ENCODE data around the gene PRRG3.

Gene PRRG3

GRCh38 chrX:151710457-151710856, 15.2 kb downstream of the PRRG3 start:
- no peak for DNase-seq

- no peak for DNase-seq
Measured at GRCh38 chrX:151711154-151711553, 15.9 kb downstream of the PRRG3 start.

- peak; percentile 1 for DNase-seq
Measured at GRCh38 chrX:151711787-151712186, 16.5 kb downstream of the PRRG3 start.

- no peak for DNase-seq
Measured at GRCh38 chrX:151712253-151712652, 17.0 kb downstream of the PRRG3 start.

DNA sequence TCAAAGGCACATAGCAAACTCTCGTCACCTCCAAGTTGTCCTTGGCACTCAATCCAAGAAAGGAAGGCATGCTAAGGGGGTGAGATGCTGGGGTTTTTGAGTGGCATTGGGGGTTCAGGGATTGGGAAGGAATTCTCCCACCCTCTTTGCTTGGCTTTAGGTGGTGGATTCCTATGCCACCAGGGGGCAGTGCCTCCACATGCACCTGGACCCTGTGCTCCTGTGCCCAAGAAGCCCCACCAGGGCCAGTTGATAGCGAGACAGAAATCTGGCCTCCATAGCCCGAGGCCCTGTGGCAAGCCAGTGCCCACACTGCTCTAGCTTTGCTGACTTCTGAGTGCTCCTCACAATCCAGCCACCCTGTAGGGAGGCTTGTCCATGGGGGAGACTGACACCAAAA, 18.6 kb downstream of the PRRG3 start:
- no peak for DNase-seq

DNA sequence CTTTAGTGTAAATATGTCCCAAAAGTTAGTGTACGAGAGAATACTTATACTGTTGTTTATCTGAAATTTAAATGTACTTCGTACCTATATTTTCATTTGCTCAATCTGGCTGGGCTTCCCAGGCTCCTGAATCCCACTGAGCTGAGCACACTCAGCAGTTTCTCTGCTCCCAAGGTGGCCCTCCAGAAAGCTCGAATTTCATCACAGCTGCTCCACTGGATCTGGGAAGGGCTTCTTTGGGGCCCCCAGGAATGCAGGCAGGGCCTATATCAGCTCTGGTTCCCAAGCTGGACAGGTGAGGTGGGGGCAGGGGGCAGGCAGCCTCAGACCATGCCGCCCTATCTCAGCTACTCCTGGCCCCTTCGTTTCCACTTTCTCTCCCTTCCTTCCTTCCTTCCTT, 19.1 kb downstream of the PRRG3 start:
- DNase-seq, result no peak

- DNase-seq, result no peak
Measured at GRCh38 chrX:151715752-151716151, 20.5 kb downstream of the PRRG3 start, which contains the start of gene FATE1. FATE1 (plus strand) TSS chrX:151716035; CDS start chrX:151716120, 85 bp downstream.

DNA sequence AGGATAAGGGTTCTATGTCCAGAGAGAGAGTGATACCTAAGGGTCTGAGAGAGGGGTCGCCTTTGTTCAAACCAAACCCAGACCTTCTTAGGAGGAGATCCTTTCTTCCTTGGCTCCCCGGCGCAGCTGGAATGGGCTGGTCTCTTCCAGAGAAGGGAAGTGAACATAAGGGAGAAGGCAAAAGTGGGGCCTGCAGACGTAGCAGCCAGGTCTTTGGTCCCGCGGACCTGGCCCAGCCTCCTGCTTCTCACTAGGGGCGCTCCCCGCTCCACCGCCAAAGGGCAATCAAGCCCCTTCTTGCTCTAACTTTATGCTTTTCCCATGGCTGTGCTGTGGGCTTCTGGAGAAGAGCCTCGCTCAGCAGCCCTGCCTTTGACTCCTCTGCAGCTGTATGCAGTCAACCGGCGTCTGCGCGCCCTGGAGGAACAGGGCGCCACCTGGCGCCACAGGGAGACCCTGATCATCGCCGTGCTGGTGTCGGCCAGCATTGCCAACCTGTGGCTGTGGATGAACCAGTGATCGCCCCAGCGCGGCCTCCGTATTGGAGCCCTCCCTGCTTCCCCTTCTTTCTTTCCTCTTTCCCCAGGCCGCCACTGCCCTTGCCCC, 27.1 kb downstream of the PRRG3 start:
- DNase-seq, result no peak

DNA sequence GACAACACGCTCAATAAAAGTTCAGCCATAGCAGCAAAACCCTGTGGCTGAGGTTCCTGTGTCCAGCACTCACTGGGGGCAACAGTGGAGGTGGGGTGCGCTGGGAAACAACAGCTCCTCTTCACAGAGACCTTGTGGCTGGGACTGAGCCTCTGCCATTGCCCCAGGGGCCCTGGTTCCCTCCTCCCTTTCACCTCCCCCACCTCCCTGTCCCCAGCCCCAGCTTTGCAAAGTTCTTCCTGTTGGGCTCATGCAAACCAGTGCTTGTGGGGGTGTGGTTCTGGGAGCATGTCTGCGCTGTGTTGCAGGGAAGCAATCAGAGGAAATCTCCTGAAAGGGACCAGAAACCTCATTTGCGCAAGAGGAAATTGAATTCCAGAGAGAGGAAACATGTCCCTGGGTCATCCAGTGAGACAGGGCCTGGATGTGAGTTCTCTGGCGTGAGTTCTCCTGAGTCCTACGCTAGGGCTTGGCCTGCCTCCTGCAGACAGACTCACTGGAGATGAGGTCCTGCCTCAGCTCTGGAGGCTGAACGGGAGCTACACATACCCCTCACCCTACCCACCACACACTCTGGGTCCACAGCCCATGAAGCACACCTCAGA, 28.0 kb downstream of the PRRG3 start:
- DNase-seq, result no peak

GRCh38 chrX:151724563-151725337, 29.5 kb downstream of the PRRG3 start:
- DNase-seq, result no peak

GRCh38 chrX:151725338-151725614, 30.0 kb downstream of the PRRG3 start:
- DNase-seq, result no peak

DNA sequence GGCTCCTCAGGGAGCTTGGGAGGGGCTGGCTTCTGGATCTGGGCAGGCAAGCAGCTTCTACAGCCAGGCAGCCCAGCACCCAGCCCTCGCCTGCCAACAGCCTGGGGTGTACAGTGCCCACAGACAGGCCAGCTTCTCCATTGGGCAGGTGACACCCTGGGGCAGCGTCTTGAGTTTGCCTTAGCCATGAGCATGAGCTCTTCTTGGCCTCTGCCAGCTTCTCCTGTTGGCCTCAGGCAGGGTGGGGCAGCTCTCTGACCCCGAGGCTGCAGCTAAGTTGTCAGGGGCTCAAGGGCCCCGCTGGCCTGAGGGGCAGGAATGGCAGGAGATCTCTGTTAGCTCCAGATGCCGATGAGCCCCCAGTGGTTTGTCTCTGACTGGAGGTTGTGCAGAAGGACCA, 31.5 kb downstream of the PRRG3 start:
- no peak for DNase-seq

- DNase-seq, result no peak
Measured at GRCh38 chrX:151727346-151727745, 32.1 kb downstream of the PRRG3 start.

GRCh38 chrX:151729056-151729725, 33.9 kb downstream of the PRRG3 start:
- DNase-seq, result no peak

- no peak for DNase-seq
Measured at GRCh38 chrX:151734446-151734845, 39.2 kb downstream of the PRRG3 start, which contains the start of gene CNGA2. CNGA2 (plus strand) TSS chrX:151734746; CDS start chrX:151738484, 3,738 bp downstream.

GRCh38 chrX:151735219-151735618, 40.0 kb downstream of the PRRG3 start:
- DNase-seq, result no peak

DNA sequence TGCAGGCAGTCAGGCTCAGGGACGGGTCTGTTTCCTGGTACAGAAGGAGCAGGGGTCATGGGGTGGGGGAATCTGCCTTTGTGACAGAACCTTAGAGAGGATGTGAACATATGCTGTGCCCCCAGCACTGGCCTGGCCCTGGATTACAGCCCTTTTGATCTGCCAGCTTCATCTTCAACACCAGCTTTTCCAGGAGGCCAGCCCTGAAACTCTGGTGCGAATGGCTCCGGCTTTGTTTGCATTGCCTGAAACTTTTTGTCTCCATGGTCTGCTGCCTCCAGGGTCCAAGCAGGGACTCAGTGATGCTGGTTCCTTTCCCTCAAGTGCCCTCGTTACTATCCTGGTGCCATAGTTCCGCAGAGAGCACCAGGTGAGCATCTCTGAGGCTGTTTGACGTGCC, 41.4 kb downstream of the PRRG3 start:
- DNase-seq, result no peak

DNA sequence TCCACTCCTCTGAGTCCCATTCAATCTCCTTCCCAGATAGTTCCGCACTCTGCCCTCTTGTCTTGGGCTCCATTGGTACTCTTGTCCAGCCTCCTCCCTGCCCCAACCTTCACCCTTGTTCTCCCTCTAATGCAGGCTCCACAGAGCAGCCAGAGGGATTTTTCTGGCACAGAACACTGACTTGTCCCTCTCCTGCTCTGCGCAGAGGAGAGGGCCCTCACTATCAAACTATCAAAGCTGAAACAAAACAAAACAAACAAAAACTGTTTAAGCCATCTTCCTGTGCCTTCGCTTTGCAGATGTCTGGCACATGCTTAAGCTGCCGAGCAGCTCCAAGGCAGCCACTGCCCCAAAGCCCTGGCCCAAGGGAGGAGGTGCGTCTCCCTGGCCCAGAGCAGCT, 42.2 kb downstream of the PRRG3 start:
- no peak for DNase-seq

GRCh38 chrX:151738751-151739150, 43.5 kb downstream of the PRRG3 start:
- no peak for DNase-seq

DNA sequence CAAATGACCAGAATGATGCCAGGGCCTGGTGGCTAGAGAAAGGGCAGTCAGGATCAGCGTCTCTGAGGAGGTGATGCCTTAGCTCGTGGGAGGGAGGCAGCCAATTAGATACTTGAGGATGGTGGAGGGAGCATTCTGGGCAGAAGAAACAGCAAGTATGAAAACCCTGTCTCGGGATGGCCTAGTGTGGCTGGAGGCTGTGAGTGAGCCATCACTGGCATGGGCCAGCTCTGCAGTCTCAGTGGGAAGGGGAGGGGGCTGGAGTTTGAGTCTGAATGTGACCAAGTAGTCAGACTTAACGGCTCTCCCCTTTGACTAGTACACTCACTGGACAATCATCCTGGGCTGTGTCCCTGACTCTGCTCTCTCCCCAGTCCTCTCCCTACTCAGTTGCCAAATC, 46.3 kb downstream of the PRRG3 start:
- DNase-seq, result no peak

DNA sequence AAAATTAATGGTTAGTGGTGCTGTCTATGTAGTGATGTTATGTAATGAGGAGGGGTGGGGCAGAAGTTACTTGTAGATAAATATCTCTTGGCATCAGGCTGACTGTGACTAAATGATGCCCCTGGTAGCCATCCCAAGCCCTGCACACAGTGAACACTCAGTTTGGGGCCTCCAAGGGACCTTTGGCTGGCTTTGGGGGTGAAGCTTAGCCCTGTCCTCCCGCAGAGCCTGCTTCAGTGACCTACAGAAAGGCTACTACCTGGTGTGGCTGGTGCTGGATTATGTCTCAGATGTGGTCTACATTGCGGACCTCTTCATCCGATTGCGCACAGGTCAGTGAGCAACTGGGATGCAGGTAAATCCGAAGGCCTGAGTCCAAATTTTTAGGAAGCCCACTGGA, 47.1 kb downstream of the PRRG3 start:
- no peak for DNase-seq

DNA sequence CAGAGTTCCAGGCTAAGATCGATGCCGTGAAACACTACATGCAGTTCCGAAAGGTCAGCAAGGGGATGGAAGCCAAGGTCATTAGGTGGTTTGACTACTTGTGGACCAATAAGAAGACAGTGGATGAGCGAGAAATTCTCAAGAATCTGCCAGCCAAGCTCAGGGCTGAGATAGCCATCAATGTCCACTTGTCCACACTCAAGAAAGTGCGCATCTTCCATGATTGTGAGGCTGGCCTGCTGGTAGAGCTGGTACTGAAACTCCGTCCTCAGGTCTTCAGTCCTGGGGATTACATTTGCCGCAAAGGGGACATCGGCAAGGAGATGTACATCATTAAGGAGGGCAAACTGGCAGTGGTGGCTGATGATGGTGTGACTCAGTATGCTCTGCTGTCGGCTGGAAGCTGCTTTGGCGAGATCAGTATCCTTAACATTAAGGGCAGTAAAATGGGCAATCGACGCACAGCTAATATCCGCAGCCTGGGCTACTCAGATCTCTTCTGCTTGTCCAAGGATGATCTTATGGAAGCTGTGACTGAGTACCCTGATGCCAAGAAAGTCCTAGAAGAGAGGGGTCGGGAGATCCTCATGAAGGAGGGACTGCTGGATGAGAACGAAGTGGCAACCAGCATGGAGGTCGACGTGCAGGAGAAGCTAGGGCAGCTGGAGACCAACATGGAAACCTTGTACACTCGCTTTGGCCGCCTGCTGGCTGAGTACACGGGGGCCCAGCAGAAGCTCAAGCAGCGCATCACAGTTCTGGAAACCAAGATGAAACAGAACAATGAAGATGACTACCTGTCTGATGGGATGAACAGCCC, 48.6 kb downstream of the PRRG3 start:
- DNase-seq, result no peak

GRCh38 chrX:151745651-151746050, 50.4 kb downstream of the PRRG3 start:
- DNase-seq, result no peak
